Uterus (tissue), 4 donors: Measurements from ENCODE around the gene THAP5. TPM values are rescaled to one million over a fixed set of nuclear protein-coding genes. Genes with fewer than 3 reads are reported as not detected.

Experiments used
- DNase-seq, 2 donors: peaks; one replicate each; pipeline ENCODE4 v3.0.0-alpha.2; 2019 to 2020
- H3K27ac ChIP-seq, 2 donors: fragments of 200-600 bp; sonication (generic); 1 replicate in 1 of 2; 2 replicates in 1 of 2; pipeline ENCODE4 v1.5.1; 2016 to 2018
- H3K27me3 ChIP-seq, 2 donors: fragments of 200-600 bp; sonication (generic); one replicate each; pipeline ENCODE4 v1.5.1; 2018 to 2019; ENCODE audit warnings: control low read depth in 1 of 2
- H3K36me3 ChIP-seq, 2 donors: fragments of 200-600 bp; sonication (generic); one replicate each; pipeline ENCODE4 v1.5.1; 2019; ENCODE audit warnings: control low read depth in 1 of 2
- H3K4me1 ChIP-seq, 2 donors: fragments of 200-600 bp; sonication (generic); one replicate each; pipeline ENCODE4 v1.5.1; 2018 to 2019; ENCODE audit warnings: control low read depth in 1 of 2
- H3K4me3 ChIP-seq, 2 donors: fragments of 200-600 bp; sonication (generic); 1 replicate in 1 of 2; 2 replicates in 1 of 2; pipeline ENCODE4 v1.5.1; 2018 to 2019; ENCODE audit warnings: mild to moderate bottlenecking in 1 of 2
- H3K9me3 ChIP-seq, 2 donors: fragments of 200-600 bp; sonication (generic); one replicate each; pipeline ENCODE4 v1.5.1; 2019; ENCODE audit warnings: control low read depth in 1 of 2
- POLR2A ChIP-seq, 2 donors: fragments of 450-650 bp; IDR thresholded peaks; one replicate each; pipeline ENCODE4 v1.6.1; 2016; ENCODE audit warnings: antibody characterized with exemption in 2 of 2, mild to moderate bottlenecking in 1 of 2, moderate library complexity in 1 of 2
- intact Hi-C: fragments of 100-400 bp; cut with DNase I; formaldehyde crosslinking; loops from one replicate; pipeline ENCODE4 v1.15.1; 2023; ENCODE audit warnings: low total_unique reads
- total RNA-seq, 4 donors: library from RNA; depleted of rRNA in 3 of 4; stranded (reverse); fragments of >200 nt in 3 of 4; gene quantifications; one replicate each; pipeline versions ENCODE4 v1.1.0 to v1.2.4, GENCODE V29; 2014 to 2023
- TF ChIP-seq, protein P1 (sequence below), 4 experiments: fragments of 200-600 bp in 2 of 4; fragments of 450-650 bp in 2 of 4; sonication (generic) in 2 of 4; IDR thresholded peaks; one replicate each; pipeline ENCODE4 v1.5.1; 2016 to 2019; ENCODE audit warnings: antibody characterized with exemption in 4 of 4, mild to moderate bottlenecking in 2 of 4, moderate library complexity in 1 of 4
- donor health status: DM: yes; HTN: yes; CAD: no.

THAP5 gene
- total RNA-seq, 4 donors from 2014 or later: 21.0 to 55.6 (median 45.6) TPM

GRCh38 chr7:108596560-108596959 is 27.1 kb upstream of the THAP5 start:
- TF ChIP-seq, protein P1, sequence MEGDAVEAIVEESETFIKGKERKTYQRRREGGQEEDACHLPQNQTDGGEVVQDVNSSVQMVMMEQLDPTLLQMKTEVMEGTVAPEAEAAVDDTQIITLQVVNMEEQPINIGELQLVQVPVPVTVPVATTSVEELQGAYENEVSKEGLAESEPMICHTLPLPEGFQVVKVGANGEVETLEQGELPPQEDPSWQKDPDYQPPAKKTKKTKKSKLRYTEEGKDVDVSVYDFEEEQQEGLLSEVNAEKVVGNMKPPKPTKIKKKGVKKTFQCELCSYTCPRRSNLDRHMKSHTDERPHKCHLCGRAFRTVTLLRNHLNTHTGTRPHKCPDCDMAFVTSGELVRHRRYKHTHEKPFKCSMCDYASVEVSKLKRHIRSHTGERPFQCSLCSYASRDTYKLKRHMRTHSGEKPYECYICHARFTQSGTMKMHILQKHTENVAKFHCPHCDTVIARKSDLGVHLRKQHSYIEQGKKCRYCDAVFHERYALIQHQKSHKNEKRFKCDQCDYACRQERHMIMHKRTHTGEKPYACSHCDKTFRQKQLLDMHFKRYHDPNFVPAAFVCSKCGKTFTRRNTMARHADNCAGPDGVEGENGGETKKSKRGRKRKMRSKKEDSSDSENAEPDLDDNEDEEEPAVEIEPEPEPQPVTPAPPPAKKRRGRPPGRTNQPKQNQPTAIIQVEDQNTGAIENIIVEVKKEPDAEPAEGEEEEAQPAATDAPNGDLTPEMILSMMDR (IDR thresholded peaks at IDR 0.05): no peak
- no peak for TF ChIP-seq POLR2A (IDR thresholded peaks at IDR 0.05)
- Histone ChIP-seq H3K36me3 (no peaks in the 10 kb centered on the region), H3K4me3 (no peak overlapping the region), H3K4me1 (no peaks in the 10 kb centered on the region), H3K9me3 (no peaks in the 10 kb centered on the region), H3K27me3 (no peaks in the 10 kb centered on the region), H3K27ac (no peak overlapping the region)
- intact Hi-C loops: no loop called here
- DNase-seq: no peak

DNA sequence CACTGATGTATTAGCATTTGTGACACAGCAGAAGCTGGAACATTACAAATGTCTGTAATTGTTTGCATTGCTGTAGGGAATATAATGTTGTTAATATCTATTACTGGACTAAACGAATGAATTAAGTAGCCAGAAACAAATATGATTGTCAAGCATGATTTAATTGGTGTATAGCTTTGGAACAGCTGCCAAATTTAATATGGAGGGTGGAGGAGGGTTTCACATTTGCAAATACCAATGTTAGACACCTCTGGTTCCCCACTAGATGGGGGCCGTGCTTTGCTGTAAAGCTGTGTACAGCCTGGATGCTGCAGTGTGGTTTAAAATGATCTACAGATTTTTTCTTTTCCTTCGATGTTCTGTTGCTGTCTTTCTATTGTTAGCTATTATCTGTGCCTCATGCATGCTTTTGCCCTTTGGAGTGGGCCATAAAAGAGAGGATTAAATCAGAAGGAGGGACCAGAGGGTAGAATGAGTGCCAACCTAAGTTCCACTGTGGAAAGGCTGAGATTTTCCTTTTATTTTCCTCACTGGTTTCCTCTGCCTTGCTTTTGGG is 23.2 kb upstream of the THAP5 start:
- Histone ChIP-seq H3K27me3 (no peaks in the 10 kb centered on the region), H3K36me3 (no peaks in the 10 kb centered on the region), H3K27ac (no peak overlapping the region), H3K4me3 (no peak overlapping the region), H3K9me3 (no peaks in the 10 kb centered on the region), H3K4me1 (no peaks in the 10 kb centered on the region)
- intact Hi-C loops: no loop called here
- DNase-seq: no peak
- TF ChIP-seq POLR2A (IDR thresholded peaks at IDR 0.05): no peak
- TF ChIP-seq, protein P1 (IDR thresholded peaks at IDR 0.05): no peak

DNA sequence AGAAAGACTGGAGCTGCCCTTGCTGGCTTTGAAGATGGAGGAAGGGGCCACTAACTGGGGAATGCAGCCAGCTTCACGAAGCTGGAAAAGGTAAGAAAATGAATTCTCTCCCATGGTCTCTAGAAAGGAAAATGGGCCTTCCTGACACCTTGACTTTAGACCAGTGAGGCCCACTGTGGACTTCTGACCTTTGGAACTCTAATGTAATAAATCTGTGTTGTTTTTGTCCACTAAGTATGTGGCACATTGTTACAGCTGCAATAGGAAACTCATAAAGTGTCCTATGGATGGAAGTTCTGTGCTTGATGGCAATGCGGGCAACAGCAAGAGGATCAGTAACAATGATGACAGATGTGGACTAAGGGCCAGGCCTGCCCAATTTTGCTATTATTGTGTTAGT is 21.1 kb upstream of the THAP5 start:
- H3K4me3 ChIP-seq: no peak overlapping the region
- H3K9me3 ChIP-seq: no peaks in the 10 kb centered on the region
- DNase-seq: no peak
- no peak overlapping the region for H3K27ac ChIP-seq
- no peaks in the 10 kb centered on the region for H3K36me3 ChIP-seq
- intact Hi-C loops: no loop called here
- no peaks in the 10 kb centered on the region for H3K4me1 ChIP-seq
- H3K27me3 ChIP-seq: no peaks in the 10 kb centered on the region
- no peak for TF ChIP-seq POLR2A (IDR thresholded peaks at IDR 0.05)

DNA sequence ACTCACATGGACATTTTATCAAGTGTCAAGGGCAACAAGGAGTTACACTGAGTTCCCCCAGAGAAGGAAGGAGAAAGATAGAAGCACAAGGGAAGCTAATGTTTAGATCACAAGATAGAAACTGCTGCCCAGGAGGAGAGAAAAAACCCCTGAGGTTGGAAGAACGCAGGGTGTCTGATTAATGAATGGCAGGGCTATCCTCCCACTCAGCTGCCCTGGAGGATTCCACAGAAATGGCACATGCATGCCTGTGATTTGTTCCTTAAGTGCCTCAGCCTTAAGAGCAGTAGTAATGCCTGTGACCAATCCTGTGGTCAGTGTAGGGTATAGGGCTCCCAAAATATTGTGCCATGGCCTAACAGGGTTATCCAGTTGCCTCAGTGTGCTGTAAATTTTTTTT is 20.4 kb upstream of the THAP5 start:
- Histone ChIP-seq H3K27me3 (no peaks in the 10 kb centered on the region), H3K4me1 (no peaks in the 10 kb centered on the region), H3K36me3 (no peaks in the 10 kb centered on the region), H3K9me3 (no peaks in the 10 kb centered on the region), H3K27ac (no peak overlapping the region), H3K4me3 (no peak overlapping the region)
- DNase-seq: no peak
- intact Hi-C loops: no loop called here
- TF ChIP-seq POLR2A (IDR thresholded peaks at IDR 0.05): no peak
- TF ChIP-seq, protein P1 (IDR thresholded peaks at IDR 0.05): no peak

- Histone ChIP-seq H3K27ac (no peak overlapping the region), H3K4me1 (no peaks in the 10 kb centered on the region), H3K27me3 (no peaks in the 10 kb centered on the region), H3K9me3 (no peaks in the 10 kb centered on the region), H3K36me3 (no peaks in the 10 kb centered on the region), H3K4me3 (no peak overlapping the region)
- no peak for DNase-seq
- no peak for TF ChIP-seq POLR2A (IDR thresholded peaks at IDR 0.05)
- TF ChIP-seq, protein P1 (IDR thresholded peaks at IDR 0.05): no peak
- intact Hi-C loops: no loop called here
These were observed 19.7 kb upstream of the THAP5 start for GRCh38 chr7:108589199-108589598.

GRCh38 chr7:108586274-108586710 is 16.8 kb upstream of the THAP5 start:
- Histone ChIP-seq H3K9me3 (no peaks in the 10 kb centered on the region), H3K4me1 (no peaks in the 10 kb centered on the region), H3K27me3 (no peaks in the 10 kb centered on the region), H3K36me3 (no peaks in the 10 kb centered on the region), H3K27ac (no peak overlapping the region), H3K4me3 (no peak overlapping the region)
- no peak for DNase-seq
- intact Hi-C loops: no loop called here
- TF ChIP-seq POLR2A (IDR thresholded peaks at IDR 0.05): no peak
